ENCODE results near the gene TMEM179B. TPM values are rescaled to one million over a fixed set of nuclear protein-coding genes. Genes with fewer than 3 reads are reported as not detected.
A peak's percentile ranks its signal among the peaks of the same experiment; 100 is the strongest.

Gene TMEM179B
- total and polyA plus RNA-seq, 2 of the 4 experiments (the other 2 are of a cell fraction): 29.4 to 67.1 TPM

- H2BK20ac ChIP-seq (ENCODE audit: low read depth, low read length): 0 out of 2 replicates have a peak within 1 kb of the TSS, but pooled peaks have one; percentile 38
- peak within 1 kb of the TSS; percentile 96 for H2BK5ac ChIP-seq (ENCODE audit: low read depth, low read length, poor library complexity, severe bottlenecking)
- ChIA-PET CTCF (no interaction called here), POLR2A (ENCODE audit: unreplicated experiment) (interaction anchor here (0.6 to 1.8 kb wide), 4 partner anchors 9 to 159 kb away, joined by 3 to 16 read pairs (median 4); partner anchors contain the start of gene HNRNPUL2)
- peak within 1 kb of the TSS; percentile 64; the same call in 1 of the 2 replicates for H2BK120ac ChIP-seq (ENCODE audit: low read depth, low read length)
- H2AFZ ChIP-seq (replicated peaks; ENCODE audit: low read length, poor library complexity): peak within 1 kb of the TSS; percentile 99
- peak within 1 kb of the TSS; percentile 21 to 94; a peak in 3 of 4 replicates for H4K8ac ChIP-seq (ENCODE audit: low read depth in 2 of 2, low read length in 2 of 2)
- H3K27me3 ChIP-seq (ENCODE audit: control insufficient read depth, insufficient read depth, low read length): no peaks in the 10 kb centered on the region
- intact Hi-C loops (cut with micrococcal nuclease) (loop anchor here (2.0 kb wide), 1 partner anchor 46 kb away; the partner anchor contains the start of gene TMEM179B), dilution Hi-C loops (cut with HindIII; ENCODE audit: low sequenced_read_pairs, unreplicated experiment) (no loop called here), in situ Hi-C loops (cut with MboI; ENCODE audit: low sequenced_read_pairs) (no loop called here)
- peak within 1 kb of the TSS; percentile 95 for H3K4me2 ChIP-seq (ENCODE audit: low read depth, low read length)
- H4K91ac ChIP-seq (ENCODE audit: insufficient read depth, low read depth, low read length): peak within 1 kb of the TSS; percentile 63
- peak within 1 kb of the TSS; percentile 94 for H3K4me3 ChIP-seq (ENCODE audit: insufficient read depth, low read depth, low read length)
- BruUV-seq (replicated peaks): TSS peak; percentile 95
- peak within 1 kb of the TSS; percentile 67 for H3K56ac ChIP-seq (ENCODE audit: extremely low read depth, insufficient read depth, low read length)
- peak within 1 kb of the TSS; percentile 100 for H2AK9ac ChIP-seq (replicated peaks; ENCODE audit: low read depth, low read length, poor library complexity)
- peak within 1 kb of the TSS; percentile 88 for H3K4ac ChIP-seq (ENCODE audit: low read depth, low read length)
- WGBS, 2 experiments (ENCODE audit: extremely low coverage in 2 of 2, insufficient read length in 1 of 2): 0% methylated on average over 14 of the region's 40 CpGs; no CpG with 5 or more reads in 1 of the 2 experiments
- H3K36me3 ChIP-seq (ENCODE audit: control insufficient read depth, insufficient read depth, low read length): peaks cover 26% of the 10 kb centered on the region
- peaks cover 29% of the 10 kb centered on the region; the same call in 1 of the 2 replicates for H4K20me1 ChIP-seq (ENCODE audit: insufficient read depth, low read length)
- peaks cover 22 to 77% of the 10 kb centered on the region in 2 experiments; a peak in 3 of 4 replicates for H3K79me1 ChIP-seq (ENCODE audit: low read depth in 1 of 2, low read length in 2 of 2)
- H3K4me1 ChIP-seq (ENCODE audit: control insufficient read depth, insufficient read depth, low read length): peaks cover 12% of the 10 kb centered on the region
- peak within 1 kb of the TSS; percentile 92 for H3K14ac ChIP-seq (replicated peaks; ENCODE audit: low read depth, low read length)
- peaks cover 4% of the 10 kb centered on the region; the same call in 1 of the 2 replicates for H3K9me1 ChIP-seq (ENCODE audit: insufficient read depth, low read length)
- DNase-seq: peak; percentile 22
- peak within 1 kb of the TSS; percentile 61 for H2AK5ac ChIP-seq (ENCODE audit: low read depth, low read length)
- peak within 1 kb of the TSS; percentile 61 for H4K5ac ChIP-seq (ENCODE audit: low read depth, low read length)
- ATAC-seq (ENCODE audit: low read depth): peak; percentile 18
- peak within 1 kb of the TSS; percentile 90 for H3K23ac ChIP-seq (ENCODE audit: low read depth, low read length)
- H3K9ac ChIP-seq (ENCODE audit: low read depth, low read length): peak within 1 kb of the TSS; percentile 94
- no peaks in the 10 kb centered on the region for H3K9me3 ChIP-seq (ENCODE audit: control insufficient read depth, insufficient read depth, low read length)
- peak within 1 kb of the TSS; percentile 67 for H3K18ac ChIP-seq (ENCODE audit: low read depth, low read length)
- no peak within 1 kb of the TSS for H2BK15ac ChIP-seq (ENCODE audit: low read depth, low read length)
- TF ChIP-seq MXI1 (IDR thresholded peaks at IDR 0.05; ENCODE audit: borderline replicate concordance, low read depth, low read length) (peak; percentile 74), RAD21 (IDR thresholded peaks at IDR 0.05; ENCODE audit: low read length) (no peak), MAZ (IDR thresholded peaks at IDR 0.05; ENCODE audit: borderline replicate concordance, low read depth, low read length) (0 out of 2 replicates have a peak, but pooled peaks have one; percentile 15)
- H3K27ac ChIP-seq (ENCODE audit: insufficient read depth, low read length): peak within 1 kb of the TSS; percentile 95
These were observed 45.4 kb downstream of the TMEM179B start, which contains the start of gene TEX54 for GRCh38 chr11:62832336-62833234. TSS of gene TEX54 (minus strand) at chr11:62832841.

Data from IMR-90 (cell line).